Measurements from ENCODE around the gene CALHM6.

DNA sequence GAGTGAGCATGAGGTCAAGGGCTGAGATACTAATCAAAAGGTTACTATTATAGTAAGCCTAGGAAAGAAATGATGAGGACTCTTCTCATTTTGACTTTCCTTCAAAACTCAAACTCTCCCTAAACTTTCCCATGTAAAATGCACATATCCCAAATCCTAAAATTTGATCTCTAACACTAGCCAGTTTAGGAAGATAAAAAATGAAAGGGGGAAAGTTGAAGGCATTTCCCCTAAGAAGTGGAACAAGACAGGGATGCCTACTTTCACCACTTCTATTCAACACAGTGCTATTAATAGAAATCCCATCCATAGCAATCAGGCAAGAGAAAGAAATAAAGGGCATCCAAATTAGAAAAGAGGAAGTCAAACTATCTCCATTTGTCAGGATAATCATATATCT, 47.4 kb downstream of the CALHM6 start:
- TF ChIP-seq ZNF274 (IDR thresholded peaks at IDR 0.05; ENCODE audit: low read depth, low read length) = no peak
- TF ChIP-seq YY1 (IDR thresholded peaks at IDR 0.05; ENCODE audit: insufficient read depth, insufficient read length) = no peak
